Ascending aorta (tissue), 2 donors: Measurements from ENCODE around the gene ARRB1. TPM values are rescaled to one million over a fixed set of nuclear protein-coding genes. Genes with fewer than 3 reads are reported as not detected.

Experiments used
- DNase-seq, 2 donors: peaks; one replicate each; pipeline ENCODE4 v3.0.0-alpha.2; 2019; ENCODE audit warnings: low spot score in 2 of 2
- H3K27ac ChIP-seq, 2 donors: fragments of 200-600 bp; sonication (generic); one replicate each; pipeline ENCODE4 v1.5.1; 2016 to 2017; ENCODE audit warnings: mild to moderate bottlenecking in 1 of 2
- H3K27me3 ChIP-seq: fragments of 200-600 bp; sonication (generic); one replicate; pipeline ENCODE4 v1.5.1; 2017
- H3K36me3 ChIP-seq, 2 donors: fragments of 200-600 bp; sonication (generic); one replicate each; pipeline ENCODE4 v1.5.1; 2016
- H3K4me1 ChIP-seq, 2 donors: fragments of 200-600 bp; sonication (generic); one replicate each; pipeline ENCODE4 v1.5.1; 2016 to 2017; ENCODE audit warnings: mild to moderate bottlenecking in 1 of 2
- H3K4me3 ChIP-seq, 2 donors: fragments of 200-600 bp; sonication (generic); one replicate each; pipeline ENCODE4 v1.5.1; 2016 to 2017; ENCODE audit warnings: mild to moderate bottlenecking in 1 of 2
- H3K9me3 ChIP-seq, 2 donors: fragments of 200-600 bp; sonication (generic); one replicate each; pipeline ENCODE4 v1.5.1; 2016
- CTCF ChIP-seq, 3 experiments: fragments of 200-600 bp in 2 of 3; fragments of 450-650 bp in 1 of 3; sonication (generic) in 2 of 3; IDR thresholded peaks; one replicate each; pipeline ENCODE4 v1.5.1; 2016 to 2019; ENCODE audit warnings: antibody characterized with exemption in 3 of 3, mild to moderate bottlenecking in 1 of 3, moderate library complexity in 1 of 3
- intact Hi-C: fragments of 100-400 bp; cut with DNase I; formaldehyde crosslinking; loops from one replicate; pipeline ENCODE4 v1.15.1; 2023
- total RNA-seq: library from RNA; depleted of rRNA; stranded (reverse); fragments of >200 nt; gene quantifications from one replicate; pipeline ENCODE4 v1.1.0, GENCODE V29; 2016

ARRB1 gene
- total RNA-seq, 1 donor from 2014 or later, result 78.2 TPM

- intact Hi-C loops, result no loop called here
- TF ChIP-seq CTCF (IDR thresholded peaks at IDR 0.05), result no peak
- DNase-seq, result no peak
- no peaks in the 10 kb centered on the region for H3K9me3 ChIP-seq
- no peak overlapping the region for H3K4me3 ChIP-seq
- H3K27ac ChIP-seq, result no peak overlapping the region
- H3K4me1 ChIP-seq, result no peaks in the 10 kb centered on the region
- H3K27me3 ChIP-seq, result peaks cover 5% of the 10 kb centered on the region
- no peaks in the 10 kb centered on the region for H3K36me3 ChIP-seq
Observed at GRCh38 chr11:75246671-75247350, 104.7 kb downstream of the ARRB1 start.

- peaks cover 5% of the 10 kb centered on the region for H3K27me3 ChIP-seq
- H3K9me3 ChIP-seq, result no peaks in the 10 kb centered on the region
- no peaks in the 10 kb centered on the region for H3K4me1 ChIP-seq
- no peaks in the 10 kb centered on the region for H3K36me3 ChIP-seq
- no peak overlapping the region for H3K4me3 ChIP-seq
- no peak overlapping the region for H3K27ac ChIP-seq
- intact Hi-C loops, result no loop called here
- no peak for DNase-seq
- TF ChIP-seq CTCF (IDR thresholded peaks at IDR 0.05), result no peak
Observed at GRCh38 chr11:75246006-75246670, 105.3 kb downstream of the ARRB1 start.

- DNase-seq, result peak in 1 of 2 donors; percentile 35
- peaks cover 5% of the 10 kb centered on the region for H3K27me3 ChIP-seq
- no peak overlapping the region for H3K27ac ChIP-seq
- no peak overlapping the region for H3K4me3 ChIP-seq
- peaks cover 2 to 4% of the 10 kb centered on the region in 2 donors for H3K4me1 ChIP-seq
- no peaks in the 10 kb centered on the region for H3K36me3 ChIP-seq
- TF ChIP-seq CTCF (IDR thresholded peaks at IDR 0.05), result no peak
- intact Hi-C loops, result no loop called here
- H3K9me3 ChIP-seq, result no peaks in the 10 kb centered on the region
Observed at GRCh38 chr11:75245356-75246005, 106.0 kb downstream of the ARRB1 start.

- peaks cover 5% of the 10 kb centered on the region for H3K27me3 ChIP-seq
- no peak for TF ChIP-seq CTCF (IDR thresholded peaks at IDR 0.05)
- DNase-seq, result peak in 1 of 2 donors; percentile 50
- intact Hi-C loops, result no loop called here
- H3K9me3 ChIP-seq, result no peaks in the 10 kb centered on the region
- no peak overlapping the region for H3K27ac ChIP-seq
- no peak overlapping the region for H3K4me3 ChIP-seq
- no peaks in the 10 kb centered on the region for H3K36me3 ChIP-seq
- H3K4me1 ChIP-seq, result peaks cover 2 to 4% of the 10 kb centered on the region in 2 donors
Observed at GRCh38 chr11:75244052-75244814, 107.2 kb downstream of the ARRB1 start.

GRCh38 chr11:75242722-75243600, 108.5 kb downstream of the ARRB1 start:
- H3K4me3 ChIP-seq, result no peak overlapping the region
- H3K4me1 ChIP-seq, result peaks cover 2 to 4% of the 10 kb centered on the region in 2 donors
- H3K9me3 ChIP-seq, result no peaks in the 10 kb centered on the region
- intact Hi-C loops, result no loop called here
- DNase-seq, result peak in 1 of 2 donors; percentile 44
- no peak overlapping the region for H3K27ac ChIP-seq
- no peaks in the 10 kb centered on the region for H3K36me3 ChIP-seq
- TF ChIP-seq CTCF (IDR thresholded peaks at IDR 0.05), result no peak
- H3K27me3 ChIP-seq, result peaks cover 5% of the 10 kb centered on the region
